ENCODE measurements around the gene FCAMR.
"Not testable (repeated sequence)": the region's sequence is repeated elsewhere in the genome, so short reads cannot be mapped to it uniquely, and the experiment has no call there.

FCAMR gene

DNA sequence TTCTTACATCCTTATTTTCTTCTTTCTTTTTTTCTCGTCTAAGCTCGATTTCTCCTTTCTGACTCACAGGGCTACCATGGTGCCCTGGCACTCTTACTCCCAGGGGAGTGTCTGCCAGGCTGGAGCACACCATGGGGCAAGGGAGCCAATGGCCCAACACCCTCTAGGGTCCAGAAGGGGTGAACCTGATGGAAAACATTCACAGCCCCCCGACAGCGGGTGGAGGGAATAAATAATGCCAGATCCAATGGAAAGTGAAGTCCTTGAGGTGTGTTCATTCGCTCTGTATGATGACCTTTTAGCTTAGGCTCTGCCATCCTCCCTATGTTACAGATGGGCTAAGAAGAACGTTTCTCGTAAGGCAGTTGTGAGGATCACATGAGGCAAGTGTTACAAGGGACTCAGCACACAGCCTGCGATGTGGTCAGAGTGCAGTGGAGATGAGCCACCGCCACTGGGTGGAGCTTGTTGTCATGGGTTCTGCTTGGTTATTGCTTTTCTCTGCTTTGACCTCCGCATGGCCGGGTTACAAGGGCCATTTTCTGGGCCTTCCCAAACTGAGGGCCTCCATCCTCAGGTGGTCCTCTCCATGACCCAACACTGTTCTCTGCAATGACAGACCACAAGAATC is 45.0 kb downstream of the FCAMR start:
- no peak for DNase-seq (ENCODE audit: low spot score)
- no peak for TF ChIP-seq CTCF (IDR thresholded peaks at IDR 0.05)
- Histone ChIP-seq H3K4me3 (no peak overlapping the region), H3K27ac (no peak overlapping the region)

- Histone ChIP-seq H3K27ac (no peak overlapping the region), H3K4me3 (no peak overlapping the region)
- no peak for DNase-seq (ENCODE audit: low spot score)
- TF ChIP-seq CTCF (IDR thresholded peaks at IDR 0.05), result no peak
These were observed 45.6 kb downstream of the FCAMR start for GRCh38 chr1:206924592-206925105.

- not testable (repeated sequence) for H3K27ac ChIP-seq
These were observed 46.2 kb downstream of the FCAMR start for GRCh38 chr1:206923961-206924557.

GRCh38 chr1:206923009-206923960 is 47.0 kb downstream of the FCAMR start:
- H3K27ac ChIP-seq, result peak overlapping the region in 1 of 2 donors; percentile 5
- no peak for TF ChIP-seq CTCF (IDR thresholded peaks at IDR 0.05)
- no peak for DNase-seq (ENCODE audit: low spot score)

More at GRCh38 chr1:206923961-206924557, 46.2 kb downstream of the FCAMR start:
- H3K4me3 ChIP-seq; DNase-seq (ENCODE audit: low spot score): not testable (repeated sequence)

GRCh38 chr1:206922524-206922923 is 47.7 kb downstream of the FCAMR start:
- TF ChIP-seq CTCF (IDR thresholded peaks at IDR 0.05), result no peak
- no peak for DNase-seq (ENCODE audit: low spot score)
- Histone ChIP-seq H3K4me3 (no peak overlapping the region), H3K27ac (peak overlapping the region in 1 of 2 donors; percentile 37)

More at GRCh38 chr1:206923009-206923960, 47.0 kb downstream of the FCAMR start:
- no peak overlapping the region for H3K4me3 ChIP-seq

GRCh38 chr1:206921772-206922265 is 48.4 kb downstream of the FCAMR start, which contains the start of gene FCMR:
TSS of gene FCMR (minus strand) at chr1:206921941. CDS start at chr1:206921854, 87 bp downstream.
- DNase-seq (ENCODE audit: low spot score), result no peak
- Histone ChIP-seq H3K4me3 (no peak within 1 kb of the TSS), H3K27ac (peak within 1 kb of the TSS in 1 of 2 donors; percentile 58)

More at GRCh38 chr1:206921772-206922265, 48.4 kb downstream of the FCAMR start, which contains the start of gene FCMR:
- no peak for TF ChIP-seq CTCF (IDR thresholded peaks at IDR 0.05)
